Muscle layer of colon (tissue), 2 donors: ENCODE measurements around the gene ZNF763.
A peak's percentile ranks its signal among the peaks of the same experiment; 100 is the strongest.
"Not testable (repeated sequence)": the region's sequence is repeated elsewhere in the genome, so short reads cannot be mapped to it uniquely, and the experiment has no call there.

Experiments
- H3K27ac ChIP-seq: one replicate; pipeline ENCODE4 v1.7.0; 2013; ENCODE audit warnings: low read depth, mild to moderate bottlenecking, low read length, moderate library complexity
- H3K27me3 ChIP-seq, 2 donors: one replicate each; pipeline ENCODE4 v1.7.0; 2013; ENCODE audit warnings: low read length in 2 of 2, mild to moderate bottlenecking in 2 of 2; ENCODE audit not compliant: insufficient read depth in 2 of 2, control insufficient read depth in 1 of 2
- H3K36me3 ChIP-seq: one replicate; pipeline ENCODE4 v1.7.0; 2013; ENCODE audit warnings: mild to moderate bottlenecking, low read length; ENCODE audit not compliant: insufficient read depth
- H3K4me1 ChIP-seq: one replicate; pipeline ENCODE4 v1.7.0; 2013; ENCODE audit warnings: mild to moderate bottlenecking, low read length; ENCODE audit not compliant: insufficient read depth
- H3K4me3 ChIP-seq, 2 donors: one replicate each; pipeline ENCODE4 v1.7.0; 2013; ENCODE audit warnings: low read length in 2 of 2, low read depth in 1 of 2, mild to moderate bottlenecking in 1 of 2, moderate library complexity in 1 of 2
- H3K9ac ChIP-seq: one replicate; pipeline ENCODE4 v1.7.0; 2013; ENCODE audit warnings: low read length
- H3K9me3 ChIP-seq: one replicate; pipeline ENCODE4 v1.7.0; 2013; ENCODE audit warnings: mild to moderate bottlenecking, low read length
- donor health status: abdominal sarcoma.
- donor health status: Adenocarcinoma of cecum.

ZNF763 gene

GRCh38 chr19:11942008-11942842 is 22.6 kb upstream of the ZNF763 start:
- H3K4me3 ChIP-seq: no peak overlapping the region

DNA sequence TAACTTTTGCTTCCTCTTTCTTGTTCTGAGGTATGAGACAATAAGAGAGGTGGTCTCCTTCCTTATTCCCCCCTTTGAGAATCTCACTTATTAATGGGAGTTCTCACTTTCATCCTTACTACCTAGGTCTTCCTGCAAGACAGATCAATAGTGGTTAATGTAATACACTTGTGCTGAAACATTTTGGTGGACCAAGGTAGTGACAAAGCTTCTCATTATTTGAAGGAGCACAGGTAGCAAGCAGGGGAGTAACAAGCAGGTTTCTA is 22.1 kb upstream of the ZNF763 start:
- H3K36me3 ChIP-seq: peaks cover 18% of the 10 kb centered on the region
- no peaks in the 10 kb centered on the region for H3K27me3 ChIP-seq
- peaks cover 40% of the 10 kb centered on the region for H3K9me3 ChIP-seq
- H3K9ac ChIP-seq: no peak overlapping the region
- no peak overlapping the region for H3K4me3 ChIP-seq
- no peak overlapping the region for H3K27ac ChIP-seq
- no peaks in the 10 kb centered on the region for H3K4me1 ChIP-seq

More at GRCh38 chr19:11942008-11942842, 22.6 kb upstream of the ZNF763 start:
- Histone ChIP-seq H3K4me1 (no peaks in the 10 kb centered on the region), H3K36me3 (peaks cover 13% of the 10 kb centered on the region), H3K9me3 (peaks cover 34% of the 10 kb centered on the region), H3K9ac (no peak overlapping the region), H3K27ac (no peak overlapping the region), H3K27me3 (no peaks in the 10 kb centered on the region)

- Histone ChIP-seq H3K4me1 (no peaks in the 10 kb centered on the region), H3K27ac (no peak overlapping the region), H3K4me3 (peak overlapping the region in 1 of 2 donors; percentile 5), H3K27me3 (no peaks in the 10 kb centered on the region), H3K36me3 (peaks cover 37% of the 10 kb centered on the region), H3K9ac (no peak overlapping the region), H3K9me3 (peaks cover 58% of the 10 kb centered on the region)
Observed at GRCh38 chr19:11944656-11945055, 20.2 kb upstream of the ZNF763 start.

GRCh38 chr19:11948646-11949045 is 16.2 kb upstream of the ZNF763 start:
- Histone ChIP-seq H3K27ac (no peak overlapping the region), H3K4me3 (peak overlapping the region in 1 of 2 donors; percentile 44), H3K9me3 (peaks cover 58% of the 10 kb centered on the region)

GRCh38 chr19:11949201-11949600 is 15.6 kb upstream of the ZNF763 start:
- H3K4me3 ChIP-seq: peak overlapping the region in 1 of 2 donors; percentile 44

More at GRCh38 chr19:11948646-11949045, 16.2 kb upstream of the ZNF763 start:
- Histone ChIP-seq H3K9ac (no peak overlapping the region), H3K27me3 (no peaks in the 10 kb centered on the region), H3K36me3 (peaks cover 42% of the 10 kb centered on the region), H3K4me1 (no peaks in the 10 kb centered on the region)

GRCh38 chr19:11949614-11950080 is 15.2 kb upstream of the ZNF763 start:
- not testable (repeated sequence) for H3K27ac ChIP-seq, H3K4me1 ChIP-seq, H3K9ac ChIP-seq, H3K27me3 ChIP-seq
- H3K9me3 ChIP-seq: peaks cover 48% of the 10 kb centered on the region
- peak overlapping the region in 1 of 2 donors; percentile 44 for H3K4me3 ChIP-seq
- H3K36me3 ChIP-seq: peaks cover 32% of the 10 kb centered on the region

More at GRCh38 chr19:11949201-11949600, 15.6 kb upstream of the ZNF763 start:
- Histone ChIP-seq H3K4me1 (no peaks in the 10 kb centered on the region), H3K27me3 (no peaks in the 10 kb centered on the region), H3K9ac (no peak overlapping the region), H3K36me3 (peaks cover 36% of the 10 kb centered on the region), H3K27ac (no peak overlapping the region), H3K9me3 (peaks cover 53% of the 10 kb centered on the region)

DNA sequence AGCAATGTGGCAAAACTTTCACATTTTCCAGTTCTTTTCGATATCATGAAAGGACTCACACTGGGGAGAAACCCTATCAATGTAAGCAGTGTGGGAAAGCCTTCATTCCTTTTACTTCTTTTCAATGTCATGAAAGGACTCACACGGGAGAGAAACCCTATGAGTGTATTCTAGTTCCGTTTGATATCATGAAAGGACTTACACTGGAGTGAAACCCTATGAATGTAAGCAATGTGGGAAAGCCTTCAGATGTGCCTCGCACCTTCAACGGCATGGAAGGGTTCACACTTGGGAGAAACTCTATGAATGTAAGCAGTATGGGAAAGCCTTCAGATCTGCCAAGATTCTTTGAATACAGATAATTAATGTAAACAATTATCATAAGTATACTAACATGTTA is 14.5 kb upstream of the ZNF763 start:
- Histone ChIP-seq H3K36me3 (peaks cover 32% of the 10 kb centered on the region), H3K4me3 (peak overlapping the region in 1 of 2 donors; percentile 44)

GRCh38 chr19:11963566-11964355 is 1.1 kb upstream of the ZNF763 start:
- Histone ChIP-seq H3K9me3 (no peaks in the 10 kb centered on the region), H3K27ac (peak overlapping the region; percentile 82), H3K4me1 (peaks cover 14% of the 10 kb centered on the region), H3K9ac (no peak overlapping the region), H3K36me3 (no peaks in the 10 kb centered on the region), H3K4me3 (peak overlapping the region; percentile 75 to 97), H3K27me3 (no peaks in the 10 kb centered on the region)

More for the DNA sequence above, 14.5 kb upstream of the ZNF763 start:
- Histone ChIP-seq H3K9me3 (peaks cover 46% of the 10 kb centered on the region), H3K27ac (no peak overlapping the region), H3K27me3 (no peaks in the 10 kb centered on the region), H3K4me1 (no peaks in the 10 kb centered on the region), H3K9ac (no peak overlapping the region)

DNA sequence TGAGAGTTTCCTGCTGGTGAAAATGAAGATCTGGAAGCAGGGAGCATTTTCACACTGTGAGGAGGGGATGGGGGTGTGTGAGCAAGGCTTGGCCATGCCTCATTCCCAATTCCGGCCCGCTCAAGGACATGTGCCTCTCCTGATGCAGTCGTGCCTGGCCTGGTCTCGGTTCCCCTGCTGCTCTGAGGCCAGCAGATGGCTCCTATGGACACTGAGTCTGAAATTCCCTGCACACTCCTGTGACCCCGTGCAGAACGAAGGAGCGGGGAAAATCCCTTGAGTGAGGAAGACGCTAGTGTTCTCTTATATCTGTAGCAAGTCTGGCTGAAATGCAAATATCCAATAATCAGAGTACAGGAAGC is 363 bp upstream of the ZNF763 start:
- H3K36me3 ChIP-seq: no peaks in the 10 kb centered on the region
- H3K27me3 ChIP-seq: no peaks in the 10 kb centered on the region
- no peaks in the 10 kb centered on the region for H3K9me3 ChIP-seq
- peak overlapping the region; percentile 82 for H3K27ac ChIP-seq
- H3K9ac ChIP-seq: peak overlapping the region; percentile 41
- H3K4me1 ChIP-seq: peaks cover 14% of the 10 kb centered on the region
- peak overlapping the region; percentile 75 to 97 for H3K4me3 ChIP-seq

DNA sequence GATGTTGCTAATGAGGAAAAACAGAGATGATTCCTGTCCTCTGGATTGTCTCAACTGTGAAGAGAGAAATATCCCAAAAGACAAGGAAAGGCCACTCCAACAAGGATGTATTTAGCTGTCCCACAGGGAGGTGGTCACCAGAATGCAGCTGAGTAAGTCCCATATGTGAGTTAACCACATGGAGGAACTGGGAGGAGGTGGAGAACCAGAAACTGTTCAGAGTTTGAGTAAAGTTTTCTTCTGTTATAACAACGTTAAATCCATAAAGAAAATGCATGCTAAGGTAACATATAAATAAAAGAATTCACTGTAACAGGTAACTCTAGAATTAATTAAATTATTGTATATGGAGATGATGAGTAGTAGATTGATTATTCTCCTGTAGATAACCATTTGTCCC is 5.3 kb downstream of the ZNF763 start:
- Histone ChIP-seq H3K4me1 (peaks cover 4% of the 10 kb centered on the region), H3K27ac (no peak overlapping the region), H3K9ac (no peak overlapping the region), H3K36me3 (no peaks in the 10 kb centered on the region), H3K27me3 (no peaks in the 10 kb centered on the region), H3K4me3 (no peak overlapping the region), H3K9me3 (no peaks in the 10 kb centered on the region)

DNA sequence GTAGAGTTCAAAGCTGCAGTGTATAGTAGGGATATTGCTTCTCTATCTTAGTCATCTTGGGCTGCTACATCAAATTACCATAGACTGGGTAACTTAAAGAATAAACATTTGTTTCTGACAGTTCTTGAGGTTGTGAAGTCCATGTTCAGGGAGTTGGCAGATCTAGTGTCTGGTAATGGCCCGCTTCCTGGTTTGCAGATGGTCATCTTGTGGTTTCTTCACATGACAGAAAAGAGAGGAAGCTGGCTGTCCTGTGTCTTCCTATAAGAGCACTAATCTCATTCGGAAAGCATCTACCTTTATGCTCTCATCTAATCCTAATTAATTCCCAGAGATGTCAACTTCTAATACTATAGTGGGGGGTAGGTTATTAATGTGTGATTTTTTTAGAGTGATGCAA is 6.2 kb downstream of the ZNF763 start:
- Histone ChIP-seq H3K36me3 (no peaks in the 10 kb centered on the region), H3K9ac (no peak overlapping the region), H3K4me1 (no peaks in the 10 kb centered on the region), H3K4me3 (no peak overlapping the region), H3K27ac (no peak overlapping the region), H3K27me3 (no peaks in the 10 kb centered on the region), H3K9me3 (no peaks in the 10 kb centered on the region)
